ENCODE measurements around the gene PROSER1.
A peak's percentile ranks its signal among the peaks of the same experiment; 100 is the strongest.

Gene PROSER1

GRCh38 chr13:39036212-39036611, 1.7 kb downstream of the PROSER1 start:
- Histone ChIP-seq H3K9me3 (ENCODE audit: severe bottlenecking) (no peaks in the 10 kb centered on the region), H3K27ac (no peak overlapping the region), H3K4me3 (ENCODE audit: low read depth, low read length) (peak overlapping the region; percentile 72), H3K27me3 (ENCODE audit: insufficient read depth, low read depth, severe bottlenecking) (no peaks in the 10 kb centered on the region), H3K36me3 (peaks cover 5% of the 10 kb centered on the region; the same call in 1 of the 2 replicates)
- no peak for DNase-seq
- no peak for TF ChIP-seq CTCF (IDR thresholded peaks at IDR 0.05; ENCODE audit: low read depth, low read length)

- H3K36me3 ChIP-seq = peaks cover 5% of the 10 kb centered on the region; the same call in 1 of the 2 replicates
- H3K27me3 ChIP-seq (ENCODE audit: insufficient read depth, low read depth, severe bottlenecking) = no peaks in the 10 kb centered on the region
- no peaks in the 10 kb centered on the region for H3K9me3 ChIP-seq (ENCODE audit: severe bottlenecking)
- H3K27ac ChIP-seq = no peak overlapping the region
- no peak for TF ChIP-seq CTCF (IDR thresholded peaks at IDR 0.05; ENCODE audit: low read depth, low read length)
- DNase-seq = no peak
- H3K4me3 ChIP-seq (ENCODE audit: low read depth, low read length) = no peak overlapping the region
Measured at GRCh38 chr13:39035799-39036198, 2.1 kb downstream of the PROSER1 start.

GRCh38 chr13:39035204-39035603, 2.7 kb downstream of the PROSER1 start:
- Histone ChIP-seq H3K27ac (no peak overlapping the region), H3K9me3 (ENCODE audit: severe bottlenecking) (no peaks in the 10 kb centered on the region), H3K4me3 (ENCODE audit: low read depth, low read length) (no peak overlapping the region), H3K36me3 (peaks cover under 1% of the 10 kb centered on the region; the same call in 1 of the 2 replicates), H3K27me3 (ENCODE audit: insufficient read depth, low read depth, severe bottlenecking) (no peaks in the 10 kb centered on the region)
- TF ChIP-seq CTCF (IDR thresholded peaks at IDR 0.05; ENCODE audit: low read depth, low read length) = no peak
- DNase-seq = no peak

- Histone ChIP-seq H3K9me3 (ENCODE audit: severe bottlenecking) (no peaks in the 10 kb centered on the region), H3K27ac (no peak overlapping the region), H3K4me3 (ENCODE audit: low read depth, low read length) (no peak overlapping the region), H3K36me3 (no peaks in the 10 kb centered on the region), H3K27me3 (ENCODE audit: insufficient read depth, low read depth, severe bottlenecking) (no peaks in the 10 kb centered on the region)
- no peak for TF ChIP-seq CTCF (IDR thresholded peaks at IDR 0.05; ENCODE audit: low read depth, low read length)
- no peak for DNase-seq
Measured at GRCh38 chr13:39034085-39034484, 3.8 kb downstream of the PROSER1 start.

- DNase-seq = no peak
- no peaks in the 10 kb centered on the region for H3K36me3 ChIP-seq
Measured at GRCh38 chr13:39032150-39032549, 5.7 kb downstream of the PROSER1 start.

More at GRCh38 chr13:39032150-39032549, 5.7 kb downstream of the PROSER1 start:
- Histone ChIP-seq H3K4me3 (ENCODE audit: low read depth, low read length) (no peak overlapping the region), H3K27me3 (ENCODE audit: insufficient read depth, low read depth, severe bottlenecking) (no peaks in the 10 kb centered on the region), H3K9me3 (ENCODE audit: severe bottlenecking) (no peaks in the 10 kb centered on the region), H3K27ac (no peak overlapping the region)
- TF ChIP-seq CTCF (IDR thresholded peaks at IDR 0.05; ENCODE audit: low read depth, low read length) = no peak

All from WERI-Rb-1 (cell line).